Uterus (tissue), 2 donors: ENCODE measurements around the gene ADAM10.

Source experiments
- POLR2A ChIP-seq, 2 donors: fragments of 450-650 bp; IDR thresholded peaks; one replicate each; pipeline ENCODE4 v1.6.1; 2016; ENCODE audit warnings: antibody characterized with exemption in 2 of 2, mild to moderate bottlenecking in 1 of 2, moderate library complexity in 1 of 2
- TF ChIP-seq, protein P1 (sequence below), 4 experiments: fragments of 200-600 bp in 2 of 4; fragments of 450-650 bp in 2 of 4; sonication (generic) in 2 of 4; IDR thresholded peaks; one replicate each; pipeline ENCODE4 v1.5.1; 2016 to 2019; ENCODE audit warnings: antibody characterized with exemption in 4 of 4, mild to moderate bottlenecking in 2 of 4, moderate library complexity in 1 of 4

DNA sequence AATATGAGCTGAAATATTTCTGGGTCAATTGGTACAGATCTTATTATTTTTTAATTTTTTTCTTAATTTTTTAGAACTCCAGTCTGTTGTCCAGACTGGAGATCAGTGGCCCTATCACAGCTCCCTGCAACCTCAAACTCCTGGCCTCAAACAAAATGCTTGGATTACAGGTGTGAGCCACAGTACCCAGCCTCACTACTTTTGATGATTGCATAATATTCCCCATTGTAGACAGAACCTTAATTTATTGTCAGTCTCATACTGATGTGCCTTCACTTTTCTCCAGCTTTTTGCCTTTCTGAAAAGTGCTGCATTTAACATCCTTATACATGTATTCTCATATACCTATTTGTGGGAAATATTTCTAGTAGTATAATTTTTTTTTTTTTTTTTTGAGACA lies 172.8 kb downstream of the ADAM10 start:
- TF ChIP-seq, protein P1, sequence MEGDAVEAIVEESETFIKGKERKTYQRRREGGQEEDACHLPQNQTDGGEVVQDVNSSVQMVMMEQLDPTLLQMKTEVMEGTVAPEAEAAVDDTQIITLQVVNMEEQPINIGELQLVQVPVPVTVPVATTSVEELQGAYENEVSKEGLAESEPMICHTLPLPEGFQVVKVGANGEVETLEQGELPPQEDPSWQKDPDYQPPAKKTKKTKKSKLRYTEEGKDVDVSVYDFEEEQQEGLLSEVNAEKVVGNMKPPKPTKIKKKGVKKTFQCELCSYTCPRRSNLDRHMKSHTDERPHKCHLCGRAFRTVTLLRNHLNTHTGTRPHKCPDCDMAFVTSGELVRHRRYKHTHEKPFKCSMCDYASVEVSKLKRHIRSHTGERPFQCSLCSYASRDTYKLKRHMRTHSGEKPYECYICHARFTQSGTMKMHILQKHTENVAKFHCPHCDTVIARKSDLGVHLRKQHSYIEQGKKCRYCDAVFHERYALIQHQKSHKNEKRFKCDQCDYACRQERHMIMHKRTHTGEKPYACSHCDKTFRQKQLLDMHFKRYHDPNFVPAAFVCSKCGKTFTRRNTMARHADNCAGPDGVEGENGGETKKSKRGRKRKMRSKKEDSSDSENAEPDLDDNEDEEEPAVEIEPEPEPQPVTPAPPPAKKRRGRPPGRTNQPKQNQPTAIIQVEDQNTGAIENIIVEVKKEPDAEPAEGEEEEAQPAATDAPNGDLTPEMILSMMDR (IDR thresholded peaks at IDR 0.05), result no peak
- TF ChIP-seq POLR2A (IDR thresholded peaks at IDR 0.05), result no peak
